ENCODE measurements around the gene SLBP. TPM values are rescaled to one million over a fixed set of nuclear protein-coding genes. Genes with fewer than 3 reads are reported as not detected.

Gene SLBP
- total and polyA plus RNA-seq, 2 of the 8 experiments (the other 6 are each of a cell fraction or from before 2014, with no cell fraction given), result 44.1 to 49.0 TPM

DNA sequence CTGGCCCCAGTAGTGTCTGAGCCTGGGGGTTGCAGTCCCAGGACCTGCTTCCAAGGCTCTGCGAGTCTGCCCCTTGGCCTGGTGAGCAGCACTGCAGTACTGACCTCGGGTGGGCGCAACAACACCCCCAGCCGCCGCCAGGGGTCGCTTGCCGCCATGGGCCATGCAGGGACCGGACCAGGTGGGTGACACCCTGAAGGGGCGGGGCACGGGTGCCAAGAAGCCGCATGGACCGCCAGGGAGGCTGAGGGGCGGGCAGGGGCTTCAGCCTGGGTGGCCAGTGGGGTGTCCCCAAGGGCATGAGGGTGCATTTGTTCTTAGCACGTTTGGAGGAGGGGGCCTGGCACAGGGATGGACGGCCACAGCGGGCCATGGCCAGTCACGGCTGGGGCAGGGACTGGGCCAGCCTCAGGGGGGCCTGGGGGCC is 34.2 kb upstream of the SLBP start (continued):
- TF ChIP-seq, protein P1, sequence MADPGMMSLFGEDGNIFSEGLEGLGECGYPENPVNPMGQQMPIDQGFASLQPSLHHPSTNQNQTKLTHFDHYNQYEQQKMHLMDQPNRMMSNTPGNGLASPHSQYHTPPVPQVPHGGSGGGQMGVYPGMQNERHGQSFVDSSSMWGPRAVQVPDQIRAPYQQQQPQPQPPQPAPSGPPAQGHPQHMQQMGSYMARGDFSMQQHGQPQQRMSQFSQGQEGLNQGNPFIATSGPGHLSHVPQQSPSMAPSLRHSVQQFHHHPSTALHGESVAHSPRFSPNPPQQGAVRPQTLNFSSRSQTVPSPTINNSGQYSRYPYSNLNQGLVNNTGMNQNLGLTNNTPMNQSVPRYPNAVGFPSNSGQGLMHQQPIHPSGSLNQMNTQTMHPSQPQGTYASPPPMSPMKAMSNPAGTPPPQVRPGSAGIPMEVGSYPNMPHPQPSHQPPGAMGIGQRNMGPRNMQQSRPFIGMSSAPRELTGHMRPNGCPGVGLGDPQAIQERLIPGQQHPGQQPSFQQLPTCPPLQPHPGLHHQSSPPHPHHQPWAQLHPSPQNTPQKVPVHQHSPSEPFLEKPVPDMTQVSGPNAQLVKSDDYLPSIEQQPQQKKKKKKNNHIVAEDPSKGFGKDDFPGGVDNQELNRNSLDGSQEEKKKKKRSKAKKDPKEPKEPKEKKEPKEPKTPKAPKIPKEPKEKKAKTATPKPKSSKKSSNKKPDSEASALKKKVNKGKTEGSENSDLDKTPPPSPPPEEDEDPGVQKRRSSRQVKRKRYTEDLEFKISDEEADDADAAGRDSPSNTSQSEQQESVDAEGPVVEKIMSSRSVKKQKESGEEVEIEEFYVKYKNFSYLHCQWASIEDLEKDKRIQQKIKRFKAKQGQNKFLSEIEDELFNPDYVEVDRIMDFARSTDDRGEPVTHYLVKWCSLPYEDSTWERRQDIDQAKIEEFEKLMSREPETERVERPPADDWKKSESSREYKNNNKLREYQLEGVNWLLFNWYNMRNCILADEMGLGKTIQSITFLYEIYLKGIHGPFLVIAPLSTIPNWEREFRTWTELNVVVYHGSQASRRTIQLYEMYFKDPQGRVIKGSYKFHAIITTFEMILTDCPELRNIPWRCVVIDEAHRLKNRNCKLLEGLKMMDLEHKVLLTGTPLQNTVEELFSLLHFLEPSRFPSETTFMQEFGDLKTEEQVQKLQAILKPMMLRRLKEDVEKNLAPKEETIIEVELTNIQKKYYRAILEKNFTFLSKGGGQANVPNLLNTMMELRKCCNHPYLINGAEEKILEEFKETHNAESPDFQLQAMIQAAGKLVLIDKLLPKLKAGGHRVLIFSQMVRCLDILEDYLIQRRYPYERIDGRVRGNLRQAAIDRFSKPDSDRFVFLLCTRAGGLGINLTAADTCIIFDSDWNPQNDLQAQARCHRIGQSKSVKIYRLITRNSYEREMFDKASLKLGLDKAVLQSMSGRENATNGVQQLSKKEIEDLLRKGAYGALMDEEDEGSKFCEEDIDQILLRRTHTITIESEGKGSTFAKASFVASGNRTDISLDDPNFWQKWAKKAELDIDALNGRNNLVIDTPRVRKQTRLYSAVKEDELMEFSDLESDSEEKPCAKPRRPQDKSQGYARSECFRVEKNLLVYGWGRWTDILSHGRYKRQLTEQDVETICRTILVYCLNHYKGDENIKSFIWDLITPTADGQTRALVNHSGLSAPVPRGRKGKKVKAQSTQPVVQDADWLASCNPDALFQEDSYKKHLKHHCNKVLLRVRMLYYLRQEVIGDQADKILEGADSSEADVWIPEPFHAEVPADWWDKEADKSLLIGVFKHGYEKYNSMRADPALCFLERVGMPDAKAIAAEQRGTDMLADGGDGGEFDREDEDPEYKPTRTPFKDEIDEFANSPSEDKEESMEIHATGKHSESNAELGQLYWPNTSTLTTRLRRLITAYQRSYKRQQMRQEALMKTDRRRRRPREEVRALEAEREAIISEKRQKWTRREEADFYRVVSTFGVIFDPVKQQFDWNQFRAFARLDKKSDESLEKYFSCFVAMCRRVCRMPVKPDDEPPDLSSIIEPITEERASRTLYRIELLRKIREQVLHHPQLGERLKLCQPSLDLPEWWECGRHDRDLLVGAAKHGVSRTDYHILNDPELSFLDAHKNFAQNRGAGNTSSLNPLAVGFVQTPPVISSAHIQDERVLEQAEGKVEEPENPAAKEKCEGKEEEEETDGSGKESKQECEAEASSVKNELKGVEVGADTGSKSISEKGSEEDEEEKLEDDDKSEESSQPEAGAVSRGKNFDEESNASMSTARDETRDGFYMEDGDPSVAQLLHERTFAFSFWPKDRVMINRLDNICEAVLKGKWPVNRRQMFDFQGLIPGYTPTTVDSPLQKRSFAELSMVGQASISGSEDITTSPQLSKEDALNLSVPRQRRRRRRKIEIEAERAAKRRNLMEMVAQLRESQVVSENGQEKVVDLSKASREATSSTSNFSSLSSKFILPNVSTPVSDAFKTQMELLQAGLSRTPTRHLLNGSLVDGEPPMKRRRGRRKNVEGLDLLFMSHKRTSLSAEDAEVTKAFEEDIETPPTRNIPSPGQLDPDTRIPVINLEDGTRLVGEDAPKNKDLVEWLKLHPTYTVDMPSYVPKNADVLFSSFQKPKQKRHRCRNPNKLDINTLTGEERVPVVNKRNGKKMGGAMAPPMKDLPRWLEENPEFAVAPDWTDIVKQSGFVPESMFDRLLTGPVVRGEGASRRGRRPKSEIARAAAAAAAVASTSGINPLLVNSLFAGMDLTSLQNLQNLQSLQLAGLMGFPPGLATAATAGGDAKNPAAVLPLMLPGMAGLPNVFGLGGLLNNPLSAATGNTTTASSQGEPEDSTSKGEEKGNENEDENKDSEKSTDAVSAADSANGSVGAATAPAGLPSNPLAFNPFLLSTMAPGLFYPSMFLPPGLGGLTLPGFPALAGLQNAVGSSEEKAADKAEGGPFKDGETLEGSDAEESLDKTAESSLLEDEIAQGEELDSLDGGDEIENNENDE (IDR thresholded peaks at IDR 0.05; ENCODE audit: insufficient replicate concordance, low read length), result no peak
- TF ChIP-seq RBBP5 (IDR thresholded peaks at IDR 0.05; ENCODE audit: borderline replicate concordance, low read depth, low read length) (no peak), TCF12 (IDR thresholded peaks at IDR 0.05; ENCODE audit: low read depth, low read length) (0 out of 2 replicates have a peak, but pooled peaks have one; percentile 48), EZH2 (IDR thresholded peaks at IDR 0.05; ENCODE audit: low read depth, low read length, severe bottlenecking) (no peak), SAP30 (IDR thresholded peaks at IDR 0.05; ENCODE audit: insufficient read depth, insufficient replicate concordance, low read length) (no peak), POU5F1 (IDR thresholded peaks at IDR 0.05; ENCODE audit: low read depth, low read length) (no peak), CREB1 (IDR thresholded peaks at IDR 0.05) (peak; percentile 59; the same call in 1 of the 2 replicates), JUND (IDR thresholded peaks at IDR 0.05; ENCODE audit: low read length) (0 out of 2 replicates have a peak, but pooled peaks have one; percentile 35)
- TF ChIP-seq, protein P2, sequence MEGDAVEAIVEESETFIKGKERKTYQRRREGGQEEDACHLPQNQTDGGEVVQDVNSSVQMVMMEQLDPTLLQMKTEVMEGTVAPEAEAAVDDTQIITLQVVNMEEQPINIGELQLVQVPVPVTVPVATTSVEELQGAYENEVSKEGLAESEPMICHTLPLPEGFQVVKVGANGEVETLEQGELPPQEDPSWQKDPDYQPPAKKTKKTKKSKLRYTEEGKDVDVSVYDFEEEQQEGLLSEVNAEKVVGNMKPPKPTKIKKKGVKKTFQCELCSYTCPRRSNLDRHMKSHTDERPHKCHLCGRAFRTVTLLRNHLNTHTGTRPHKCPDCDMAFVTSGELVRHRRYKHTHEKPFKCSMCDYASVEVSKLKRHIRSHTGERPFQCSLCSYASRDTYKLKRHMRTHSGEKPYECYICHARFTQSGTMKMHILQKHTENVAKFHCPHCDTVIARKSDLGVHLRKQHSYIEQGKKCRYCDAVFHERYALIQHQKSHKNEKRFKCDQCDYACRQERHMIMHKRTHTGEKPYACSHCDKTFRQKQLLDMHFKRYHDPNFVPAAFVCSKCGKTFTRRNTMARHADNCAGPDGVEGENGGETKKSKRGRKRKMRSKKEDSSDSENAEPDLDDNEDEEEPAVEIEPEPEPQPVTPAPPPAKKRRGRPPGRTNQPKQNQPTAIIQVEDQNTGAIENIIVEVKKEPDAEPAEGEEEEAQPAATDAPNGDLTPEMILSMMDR (IDR thresholded peaks at IDR 0.05; ENCODE audit: control extremely low read depth in 1 of 3, insufficient read depth in 1 of 3, low read depth in 1 of 3, low read length in 3 of 3), result peak in 2 of 3 experiments; percentile 98 to 99; a peak in 3 of 4 replicates

Measured in H1 (cell line).